HG03460 (cell line): ENCODE results near the gene CCDC117.
A peak's percentile ranks its signal among the peaks of the same experiment; 100 is the strongest.
"Not testable (repeated sequence)": the region's sequence is repeated elsewhere in the genome, so short reads cannot be mapped to it uniquely, and the experiment has no call there.

Experiments used
- ATAC-seq: cut with Tn5 transposase; IDR thresholded peaks from one replicate; pipeline ENCODE4 v1.9.1; 2021; ENCODE audit not compliant: unreplicated experiment

CCDC117 gene, protein sequence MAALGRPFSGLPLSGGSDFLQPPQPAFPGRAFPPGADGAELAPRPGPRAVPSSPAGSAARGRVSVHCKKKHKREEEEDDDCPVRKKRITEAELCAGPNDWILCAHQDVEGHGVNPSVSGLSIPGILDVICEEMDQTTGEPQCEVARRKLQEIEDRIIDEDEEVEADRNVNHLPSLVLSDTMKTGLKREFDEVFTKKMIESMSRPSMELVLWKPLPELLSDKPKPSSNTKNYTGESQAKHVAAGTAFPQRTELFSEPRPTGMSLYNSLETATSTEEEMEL

DNA sequence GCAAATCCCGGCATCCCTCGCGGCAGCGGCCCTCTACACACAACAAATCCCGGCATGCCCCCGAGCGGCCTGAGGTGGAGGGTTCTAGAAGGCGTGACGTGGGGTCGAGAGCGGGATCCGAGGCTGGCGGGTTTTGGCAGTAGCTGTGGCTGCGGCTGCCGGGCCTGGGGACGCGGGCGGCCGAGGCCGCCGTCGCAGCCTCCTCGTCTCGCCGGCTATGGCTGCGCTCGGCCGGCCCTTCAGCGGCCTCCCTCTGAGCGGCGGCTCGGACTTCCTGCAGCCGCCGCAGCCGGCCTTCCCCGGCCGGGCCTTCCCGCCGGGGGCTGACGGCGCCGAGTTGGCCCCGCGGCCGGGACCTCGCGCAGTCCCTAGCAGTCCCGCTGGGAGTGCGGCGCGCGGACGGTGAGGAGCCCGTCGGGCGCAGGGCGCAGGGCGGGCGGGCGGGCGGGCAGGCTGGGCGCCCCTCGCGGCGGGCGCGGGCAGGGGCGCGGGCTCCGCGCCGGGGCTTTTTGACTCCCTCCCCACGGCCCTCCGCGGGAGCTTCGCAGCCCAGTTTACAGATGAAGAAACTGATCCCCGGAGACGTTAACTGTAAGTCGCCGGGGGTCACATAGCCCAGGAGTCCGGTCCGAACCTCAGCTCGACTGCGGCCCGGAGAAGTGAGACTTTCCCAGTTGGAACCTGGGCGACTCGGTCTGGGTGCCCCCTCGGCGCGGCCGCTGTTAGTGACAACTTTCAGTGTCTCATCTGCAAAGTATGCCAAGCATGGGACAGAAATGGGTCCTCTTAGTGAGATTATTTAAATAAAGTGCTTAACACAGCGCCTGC is at the start of gene CCDC117:
TSS of gene CCDC117 (plus strand) at position 63 of the 828 bp plus-strand sequence. CDS start at position 218, 155 bp downstream.
- peak; percentile 83 for ATAC-seq

- no peak for ATAC-seq
Measured at GRCh38 chr22:28728002-28728401, 44.5 kb upstream of the CCDC117 start.

- ATAC-seq, result no peak
Measured at GRCh38 chr22:28728621-28729313, 43.7 kb upstream of the CCDC117 start.

DNA sequence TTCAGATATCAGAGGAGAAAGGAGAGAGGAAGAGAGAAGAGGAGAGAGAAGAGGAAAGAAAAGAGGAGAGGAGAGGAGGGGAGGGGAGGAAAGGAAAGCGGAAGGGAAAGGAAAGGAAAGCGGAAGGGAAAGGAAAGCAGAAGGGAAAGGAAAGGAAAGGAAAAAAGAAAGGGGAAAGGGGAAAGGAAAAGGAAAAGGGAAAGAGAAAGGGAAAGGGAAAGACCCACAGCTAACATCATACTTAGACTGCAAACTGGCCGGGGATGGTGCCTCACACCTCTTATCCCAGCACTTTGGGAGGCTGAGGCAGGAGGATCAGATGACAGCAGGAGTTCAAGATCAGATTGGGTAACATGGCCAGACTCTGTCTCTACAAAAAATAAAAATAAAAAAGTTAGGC is 42.3 kb upstream of the CCDC117 start:
- no peak for ATAC-seq

DNA sequence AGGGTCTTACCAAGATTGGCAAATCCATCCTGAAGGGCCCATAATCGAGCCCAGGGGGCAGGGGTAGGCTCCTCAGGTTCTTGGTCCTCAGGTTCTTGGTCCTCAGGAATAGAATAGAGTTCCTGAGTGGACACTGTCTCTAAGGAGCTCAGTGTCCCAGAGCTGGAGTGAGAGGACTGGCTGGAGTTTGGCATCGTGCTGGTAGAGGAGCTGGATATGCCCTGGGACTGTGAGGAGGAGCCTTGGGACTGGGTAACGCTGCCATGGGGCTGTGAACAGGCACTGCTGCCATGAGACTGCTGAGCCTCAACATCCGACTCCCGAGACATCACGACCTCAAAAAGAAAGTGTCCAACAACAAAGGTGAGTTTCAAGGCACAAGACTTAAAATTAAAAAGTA is 38.1 kb upstream of the CCDC117 start:
- no peak for ATAC-seq

- no peak for ATAC-seq
Measured at GRCh38 chr22:28736301-28737155, 36.0 kb upstream of the CCDC117 start.

GRCh38 chr22:28737701-28738100 is 34.8 kb upstream of the CCDC117 start:
- no peak for ATAC-seq

DNA sequence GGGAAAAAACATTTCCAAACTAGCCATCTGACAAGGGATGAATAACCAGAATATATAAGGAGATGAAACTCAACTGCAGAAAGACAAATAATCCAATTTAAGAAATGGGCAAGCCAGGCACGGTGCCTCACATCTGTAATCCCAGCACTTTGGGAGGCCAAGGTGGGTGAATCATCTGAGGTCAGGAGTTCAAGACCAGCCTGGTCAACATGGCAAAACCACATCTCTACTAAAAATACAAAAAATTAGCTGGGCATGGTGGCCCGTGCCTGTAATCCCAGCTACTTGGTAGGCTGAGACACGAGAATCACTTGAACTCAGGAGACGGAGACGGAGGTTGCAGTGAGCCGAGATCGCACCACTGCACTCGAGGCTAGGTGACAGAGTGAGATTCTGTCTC is 33.6 kb upstream of the CCDC117 start:
- not testable (repeated sequence) for ATAC-seq

DNA sequence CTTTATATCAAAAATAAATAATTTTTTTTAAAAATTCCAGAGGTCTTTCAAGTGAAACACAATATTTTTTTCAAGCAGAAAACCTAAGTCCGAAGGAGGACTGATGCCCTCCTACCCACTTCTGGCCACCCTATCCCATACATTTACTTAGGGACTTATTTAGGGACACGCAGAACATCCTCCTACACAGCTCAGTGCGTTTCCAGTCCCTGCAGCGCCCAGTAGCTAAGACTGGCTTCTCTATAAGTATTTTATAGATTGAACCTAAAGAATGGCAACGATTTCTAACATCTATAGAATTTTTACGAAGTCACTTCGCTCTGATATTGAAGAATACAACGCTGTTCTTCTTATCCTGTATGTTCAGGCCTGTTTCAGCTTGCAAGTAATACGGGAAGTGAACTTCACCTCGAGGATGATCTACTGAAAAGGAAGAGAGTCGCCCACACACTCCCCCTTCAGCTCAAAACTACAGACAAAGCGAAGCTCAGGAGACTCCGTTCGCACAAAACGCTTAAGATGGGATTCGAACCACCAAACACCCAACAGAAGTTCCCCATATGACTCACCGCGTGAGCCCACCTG is 31.2 kb upstream of the CCDC117 start:
- no peak for ATAC-seq

- ATAC-seq, result peak; percentile 88
Measured at GRCh38 chr22:28741785-28742561, 30.5 kb upstream of the CCDC117 start, which contains the start of the genes CHEK2 and HSCB. TSS of gene CHEK2 (minus strand) at chr22:28741820. CDS start at chr22:28734721, 7,099 bp downstream. TSS of gene HSCB (plus strand) at chr22:28742039. CDS start at chr22:28742096, 57 bp downstream.

GRCh38 chr22:28742562-28742962 is 29.9 kb upstream of the CCDC117 start:
- ATAC-seq, result no peak

DNA sequence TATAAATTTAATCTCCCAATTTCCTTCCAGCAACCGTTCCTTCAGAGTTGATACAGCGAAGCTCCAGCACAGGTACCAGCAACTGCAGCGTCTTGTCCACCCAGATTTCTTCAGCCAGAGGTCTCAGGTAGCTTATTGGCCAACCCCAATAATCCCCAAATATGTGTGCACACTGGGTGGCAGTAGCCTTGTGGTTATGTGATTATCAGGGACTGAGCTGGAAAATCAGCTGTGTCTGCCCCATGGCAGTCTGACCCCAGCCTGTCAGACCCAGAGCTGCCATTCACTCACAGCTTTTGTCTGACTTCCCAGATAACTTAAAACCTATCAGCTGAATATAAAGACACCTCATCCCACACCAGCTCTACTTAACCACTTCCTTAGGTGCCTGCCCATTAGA is 28.6 kb upstream of the CCDC117 start:
- ATAC-seq, result no peak

- no peak for ATAC-seq
Measured at GRCh38 chr22:28750471-28750881, 22.0 kb upstream of the CCDC117 start.

GRCh38 chr22:28754512-28754911 is 18.0 kb upstream of the CCDC117 start:
- ATAC-seq, result not testable (repeated sequence)

- ATAC-seq, result no peak
Measured at GRCh38 chr22:28759861-28760560, 12.5 kb upstream of the CCDC117 start.

DNA sequence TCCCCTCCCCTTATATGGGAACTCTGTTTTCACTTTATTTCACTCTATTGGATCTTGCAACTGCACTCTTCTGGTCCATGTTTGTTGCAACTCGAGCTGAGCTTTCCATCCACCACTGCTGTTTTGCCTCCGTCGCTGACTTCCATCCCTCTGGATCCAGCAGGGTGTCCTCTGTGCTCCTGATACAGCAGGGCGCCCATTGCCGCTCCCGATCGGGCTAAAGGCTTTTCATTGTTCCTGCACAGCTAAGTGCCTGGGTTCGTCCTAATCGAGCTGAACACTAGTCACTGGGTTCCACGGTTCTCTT is 11.1 kb upstream of the CCDC117 start:
- no peak for ATAC-seq

- ATAC-seq, result not testable (repeated sequence)
Measured at GRCh38 chr22:28762000-28762399, 10.5 kb upstream of the CCDC117 start.

DNA sequence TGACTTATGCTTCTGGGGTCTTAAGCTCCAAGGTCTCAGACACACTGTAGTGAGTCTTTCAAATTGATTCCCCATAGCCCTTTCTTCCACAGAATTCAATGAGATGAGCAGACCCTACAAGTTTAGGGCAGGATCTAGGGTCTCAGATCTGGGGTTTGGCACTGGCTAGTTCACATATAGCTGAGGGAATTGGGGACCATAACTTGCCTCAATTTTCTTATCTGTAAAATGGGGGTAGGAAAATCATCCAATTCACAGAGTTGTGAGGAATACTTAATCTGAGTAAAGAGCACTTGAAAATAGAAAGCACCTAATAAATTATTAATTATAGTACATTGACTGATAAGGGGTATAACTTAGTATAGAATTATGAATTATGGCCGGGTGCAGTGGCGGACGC is 5.9 kb upstream of the CCDC117 start:
- ATAC-seq, result no peak
